ENCODE results near the gene CISD3.

Gene CISD3

DNA sequence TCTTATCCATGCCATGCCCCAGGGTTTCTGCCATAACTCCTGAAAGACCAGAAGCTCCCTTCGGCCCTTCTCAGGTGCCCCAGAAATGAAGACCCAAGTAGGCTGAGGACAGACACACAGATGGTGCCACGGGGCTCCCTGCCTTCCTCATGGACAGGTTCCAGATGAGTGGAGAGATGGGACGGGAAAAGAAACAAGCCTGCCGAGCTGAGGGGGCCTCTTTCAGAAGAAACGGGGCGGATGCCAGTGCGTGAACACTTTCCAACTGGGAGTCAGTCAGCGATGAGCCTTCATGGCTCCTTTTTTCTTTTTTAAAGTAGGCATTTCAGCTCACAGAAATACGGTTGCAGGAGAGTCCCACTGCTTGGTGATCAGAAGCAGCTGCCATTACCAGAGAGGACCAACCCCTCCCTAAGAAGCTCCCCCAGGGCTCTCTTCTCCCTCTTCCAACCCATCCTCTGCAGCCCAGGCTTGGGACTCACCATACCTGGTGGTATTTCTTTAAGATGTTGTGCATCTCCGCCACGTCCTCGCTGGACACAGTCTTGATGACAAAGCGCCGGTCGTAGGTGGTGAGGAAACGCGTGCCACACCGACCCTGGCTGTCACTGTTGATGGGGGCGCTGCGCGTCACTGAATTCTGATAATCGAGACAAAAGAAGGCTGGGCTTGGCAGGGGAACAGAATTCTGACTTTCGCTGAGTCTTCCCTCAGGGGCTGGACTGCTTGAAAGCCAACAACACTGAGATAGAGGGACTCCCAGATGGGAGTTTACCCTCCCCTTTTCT is 50.0 kb downstream of the CISD3 start:
- no peak for DNase-seq

DNA sequence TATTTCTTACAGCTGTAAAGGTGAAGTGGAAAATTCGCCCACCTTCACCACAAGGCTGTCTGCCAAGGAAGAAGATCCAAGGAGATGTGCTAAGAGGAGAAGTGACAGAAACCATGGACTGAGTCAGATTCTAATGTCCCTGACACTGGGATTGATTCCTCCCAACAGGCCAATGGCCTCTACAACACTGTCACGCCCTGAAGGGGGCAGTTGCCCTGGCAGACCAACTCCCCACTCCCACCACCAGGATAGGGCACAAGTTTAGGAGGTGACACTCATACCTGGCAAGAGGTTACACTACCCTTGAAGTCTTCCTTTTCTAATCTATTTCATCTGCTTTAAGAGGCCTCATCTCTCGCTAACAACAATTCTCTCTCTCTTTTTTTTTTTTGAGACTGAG is 53.1 kb downstream of the CISD3 start:
- DNase-seq: no peak
